Caco-2 (cell line): Measurements from ENCODE around the gene NOX5. TPM values are rescaled to one million over a fixed set of nuclear protein-coding genes. Genes with fewer than 3 reads are reported as not detected.

Source experiments
- BruUV-seq: library from RNA; stranded (reverse); fragments of 400-500 nt; replicated peaks from 2 replicates; lab custom pipeline; 2021; lab: Mats Ljungman, UMichigan
- CTCF ChIA-PET: fragments of 300-600 bp; sonication (Branson Sonifier 250); formaldehyde crosslinking; loops from one replicate; lab custom pipeline; 2022; ENCODE audit warnings: antibody characterized with exemption; lab: Charles Lee
- POLR2A ChIA-PET: fragments of 300-600 bp; sonication (Branson Sonifier 250); formaldehyde crosslinking; loops from one replicate; lab custom pipeline; 2022; ENCODE audit warnings: antibody characterized with exemption; lab: Charles Lee
- DNase-seq, 2 experiments: peaks; one replicate each; pipeline versions ENCODE4 v3.0.0 to v3.0.0-alpha.2; 2020 to 2022
- H3K27me3 ChIP-seq: replicated peaks from 2 replicates; pipeline ENCODE4 v1.6.0; 2011; ENCODE audit warnings: low read length; ENCODE audit not compliant: control insufficient read depth, insufficient read depth
- H3K36me3 ChIP-seq: 2 replicates; pipeline ENCODE4 v1.5.1; 2011; ENCODE audit warnings: low read length; ENCODE audit not compliant: control insufficient read depth, insufficient read depth
- H3K4me1 ChIP-seq: fragments of 250-450 bp; sonication (Bioruptor Pico); 2 replicates; pipeline ENCODE4 v1.5.1; 2020; ENCODE audit warnings: mild to moderate bottlenecking
- H3K4me3 ChIP-seq: 2 replicates; pipeline ENCODE4 v1.5.1; 2011; ENCODE audit warnings: low read depth, mild to moderate bottlenecking, control low read depth, low read length
- H3K9me3 ChIP-seq: fragments of 250-450 bp; sonication (Bioruptor Pico); 2 replicates; pipeline ENCODE4 v1.5.1; 2020; ENCODE audit warnings: mild to moderate bottlenecking, moderate library complexity
- H3K27ac Mint-ChIP-seq: one replicate; pipeline ENCODE4 v1.8.0; 2022; ENCODE audit warnings: mixed read lengths; ENCODE audit not compliant: unreplicated experiment
- H3K27me3 Mint-ChIP-seq: one replicate; pipeline ENCODE4 v1.8.0; 2022; ENCODE audit warnings: mixed read lengths; ENCODE audit not compliant: insufficient read depth, unreplicated experiment
- H3K36me3 Mint-ChIP-seq: one replicate; pipeline ENCODE4 v1.8.0; 2022; ENCODE audit warnings: mild to moderate bottlenecking, mixed read lengths; ENCODE audit not compliant: insufficient read depth, unreplicated experiment
- H3K4me1 Mint-ChIP-seq: one replicate; pipeline ENCODE4 v1.8.0; 2022; ENCODE audit warnings: low read depth, mixed read lengths; ENCODE audit not compliant: unreplicated experiment
- H3K4me3 Mint-ChIP-seq: one replicate; pipeline ENCODE4 v1.8.0; 2022; ENCODE audit warnings: mild to moderate bottlenecking, moderate library complexity, mixed read lengths; ENCODE audit not compliant: unreplicated experiment
- H3K9me3 Mint-ChIP-seq: one replicate; pipeline ENCODE4 v1.8.0; 2022; ENCODE audit warnings: mixed read lengths; ENCODE audit not compliant: unreplicated experiment
- CTCF ChIP-seq, 2 experiments: fragments of 200-600 bp in 1 of 2; IDR thresholded peaks; 1 replicate in 1 of 2; 2 replicates in 1 of 2; pipeline versions ENCODE4 v1.5.1 to v1.8.0; 2011 to 2022; ENCODE audit warnings: antibody characterized with exemption in 1 of 2, control low read depth in 1 of 2, inconsistent platforms in 1 of 2, low read depth in 1 of 2, low read length in 1 of 2, mild to moderate bottlenecking in 1 of 2, moderate library complexity in 1 of 2; ENCODE audit not compliant: insufficient read depth in 1 of 2, severe bottlenecking in 1 of 2, unreplicated experiment in 1 of 2
- intact Hi-C: fragments of 100-400 bp; cut with micrococcal nuclease; formaldehyde crosslinking; loops from one replicate; pipeline ENCODE4 v1.10.0; 2022; ENCODE audit not compliant: unreplicated experiment
- total RNA-seq: library from RNA; stranded (reverse); gene quantifications from 2 replicates; pipeline ENCODE4 v1.2.3, GENCODE V29; 2022

The NOX5 gene
- total RNA-seq, 1 experiment from 2014 or later = 0.05 TPM

GRCh38 chr15:69002783-69003182 lies 11.7 kb upstream of the NOX5 start:
- H3K27me3 Mint-ChIP-seq = no peaks in the 10 kb centered on the region
- Histone ChIP-seq H3K36me3 (no peaks in the 10 kb centered on the region), H3K4me1 (peaks cover 11% of the 10 kb centered on the region; the same call in 1 of the 2 replicates), H3K27me3 (no peaks in the 10 kb centered on the region), H3K4me3 (no peak overlapping the region), H3K9me3 (peaks cover 9% of the 10 kb centered on the region)
- CTCF ChIA-PET = no interaction called here
- intact Hi-C loops = no loop called here
- peaks cover 16% of the 10 kb centered on the region for H3K9me3 Mint-ChIP-seq
- BruUV-seq = no TSS peak
- H3K36me3 Mint-ChIP-seq = no peaks in the 10 kb centered on the region
- H3K4me1 Mint-ChIP-seq = no peaks in the 10 kb centered on the region
- no peak for DNase-seq
- POLR2A ChIA-PET = no interaction called here
- no peak for TF ChIP-seq CTCF (IDR thresholded peaks at IDR 0.05; ENCODE audit: insufficient read depth in 1 of 2, low read depth in 1 of 2, low read length in 1 of 2, severe bottlenecking in 1 of 2, unreplicated experiment in 1 of 2)
- no peak overlapping the region for H3K27ac Mint-ChIP-seq
- H3K4me3 Mint-ChIP-seq = no peak overlapping the region

- Mint-ChIP-seq H3K4me1 (no peaks in the 10 kb centered on the region), H3K9me3 (peaks cover 21% of the 10 kb centered on the region), H3K36me3 (no peaks in the 10 kb centered on the region), H3K4me3 (no peak overlapping the region), H3K27me3 (no peaks in the 10 kb centered on the region), H3K27ac (no peak overlapping the region)
- Histone ChIP-seq H3K36me3 (no peaks in the 10 kb centered on the region), H3K27me3 (no peaks in the 10 kb centered on the region), H3K9me3 (peaks cover 14% of the 10 kb centered on the region), H3K4me3 (no peak overlapping the region), H3K4me1 (peaks cover 11% of the 10 kb centered on the region; the same call in 1 of the 2 replicates)
- ChIA-PET POLR2A (no interaction called here), CTCF (no interaction called here)
- no TSS peak for BruUV-seq
- intact Hi-C loops = no loop called here
- DNase-seq = no peak
- no peak for TF ChIP-seq CTCF (IDR thresholded peaks at IDR 0.05; ENCODE audit: insufficient read depth in 1 of 2, low read depth in 1 of 2, low read length in 1 of 2, severe bottlenecking in 1 of 2, unreplicated experiment in 1 of 2)
These were observed 10.5 kb upstream of the NOX5 start for GRCh38 chr15:69004011-69004410.

DNA sequence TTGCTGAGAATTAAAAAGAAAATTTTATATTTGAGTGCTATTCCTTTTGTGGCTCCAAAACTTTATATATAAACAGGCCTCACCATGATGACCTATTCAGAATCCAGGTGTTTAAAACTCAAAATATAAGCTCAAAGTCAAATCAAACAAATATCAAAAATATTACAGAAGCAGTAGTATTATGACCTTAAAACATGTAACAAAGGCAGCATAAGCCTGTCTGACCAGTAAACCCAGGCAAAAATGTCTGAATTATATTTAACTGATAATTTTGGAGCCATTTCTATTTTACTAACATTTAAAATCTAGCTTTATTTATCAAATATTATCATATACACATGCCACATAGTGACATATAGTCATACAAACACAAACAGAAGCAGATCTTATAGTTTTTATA lies 6.4 kb upstream of the NOX5 start:
- DNase-seq = no peak
- Mint-ChIP-seq H3K27ac (no peak overlapping the region), H3K27me3 (no peaks in the 10 kb centered on the region), H3K4me3 (no peak overlapping the region), H3K4me1 (no peaks in the 10 kb centered on the region), H3K9me3 (peaks cover 30% of the 10 kb centered on the region), H3K36me3 (no peaks in the 10 kb centered on the region)
- H3K4me1 ChIP-seq = no peaks in the 10 kb centered on the region; the same call in 1 of the 2 replicates
- no peak overlapping the region for H3K4me3 ChIP-seq
- no TSS peak for BruUV-seq
- no peaks in the 10 kb centered on the region for H3K36me3 ChIP-seq
- H3K9me3 ChIP-seq = peaks cover 14% of the 10 kb centered on the region
- ChIA-PET POLR2A (no interaction called here), CTCF (no interaction called here)
- H3K27me3 ChIP-seq = no peaks in the 10 kb centered on the region
- intact Hi-C loops = no loop called here
- TF ChIP-seq CTCF (IDR thresholded peaks at IDR 0.05; ENCODE audit: insufficient read depth in 1 of 2, low read depth in 1 of 2, low read length in 1 of 2, severe bottlenecking in 1 of 2, unreplicated experiment in 1 of 2) = no peak
